Measurements from ENCODE around the gene NACC2.
A peak's percentile ranks its signal among the peaks of the same experiment; 100 is the strongest.
"Not testable (repeated sequence)": the region's sequence is repeated elsewhere in the genome, so short reads cannot be mapped to it uniquely, and the experiment has no call there.

Gene NACC2

GRCh38 chr9:136062657-136063439 is 32.2 kb downstream of the NACC2 start:
- H3K9ac ChIP-seq (ENCODE audit: low read depth in 1 of 2, low read length in 2 of 2): no peak overlapping the region
- H3K27me3 ChIP-seq (ENCODE audit: control insufficient read depth in 2 of 2, insufficient read depth in 2 of 2, low read length in 2 of 2): no peaks in the 10 kb centered on the region
- H3K4me1 ChIP-seq (ENCODE audit: control insufficient read depth in 2 of 2, insufficient read depth in 2 of 2, low read length in 2 of 2): peaks cover 3 to 7% of the 10 kb centered on the region in 2 donors
- H3K36me3 ChIP-seq (ENCODE audit: control insufficient read depth in 2 of 2, insufficient read depth in 2 of 2, low read length in 2 of 2): no peaks in the 10 kb centered on the region
- H3K4me3 ChIP-seq (ENCODE audit: low read length in 2 of 2): no peak overlapping the region
- H3K9me3 ChIP-seq (ENCODE audit: control insufficient read depth in 2 of 2, low read length in 2 of 2): no peaks in the 10 kb centered on the region
- H3K27ac ChIP-seq (ENCODE audit: low read depth in 2 of 2, low read length in 2 of 2): no peak overlapping the region

- not testable (repeated sequence) for H3K36me3 ChIP-seq (ENCODE audit: control insufficient read depth in 2 of 2, insufficient read depth in 2 of 2, low read length in 2 of 2); H3K4me3 ChIP-seq (ENCODE audit: low read length in 2 of 2); H3K27ac ChIP-seq (ENCODE audit: low read depth in 2 of 2, low read length in 2 of 2); H3K9ac ChIP-seq (ENCODE audit: low read depth in 1 of 2, low read length in 2 of 2); H3K27me3 ChIP-seq (ENCODE audit: control insufficient read depth in 2 of 2, insufficient read depth in 2 of 2, low read length in 2 of 2); H3K4me1 ChIP-seq (ENCODE audit: control insufficient read depth in 2 of 2, insufficient read depth in 2 of 2, low read length in 2 of 2); H3K9me3 ChIP-seq (ENCODE audit: control insufficient read depth in 2 of 2, low read length in 2 of 2)
Observed at GRCh38 chr9:136061916-136062315, 33.2 kb downstream of the NACC2 start.

DNA sequence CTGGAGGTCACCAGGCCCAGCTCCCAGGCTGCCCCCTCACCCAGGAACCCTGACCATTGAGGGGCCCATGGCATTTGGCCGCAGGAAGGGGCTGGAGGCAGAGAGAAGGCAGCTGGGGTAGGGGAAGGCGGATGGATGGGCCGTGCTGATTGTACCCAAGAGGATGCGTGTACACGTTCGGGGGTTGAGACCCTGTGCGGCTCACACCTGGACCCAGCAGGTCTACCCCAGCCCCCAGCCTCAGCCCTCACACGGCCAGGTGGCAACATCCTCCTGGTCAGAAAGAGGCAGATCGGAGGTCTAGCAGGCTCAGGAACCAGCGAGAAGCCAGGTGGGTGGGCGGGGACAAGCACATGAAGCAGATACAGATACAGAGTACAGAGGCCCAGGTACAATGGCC is 33.7 kb downstream of the NACC2 start:
- Histone ChIP-seq H3K9ac (ENCODE audit: low read depth in 1 of 2, low read length in 2 of 2) (no peak overlapping the region), H3K27me3 (ENCODE audit: control insufficient read depth in 2 of 2, insufficient read depth in 2 of 2, low read length in 2 of 2) (no peaks in the 10 kb centered on the region), H3K9me3 (ENCODE audit: control insufficient read depth in 2 of 2, low read length in 2 of 2) (no peaks in the 10 kb centered on the region), H3K36me3 (ENCODE audit: control insufficient read depth in 2 of 2, insufficient read depth in 2 of 2, low read length in 2 of 2) (no peaks in the 10 kb centered on the region), H3K4me3 (ENCODE audit: low read length in 2 of 2) (no peak overlapping the region), H3K27ac (ENCODE audit: low read depth in 2 of 2, low read length in 2 of 2) (no peak overlapping the region), H3K4me1 (ENCODE audit: control insufficient read depth in 2 of 2, insufficient read depth in 2 of 2, low read length in 2 of 2) (peaks cover 3 to 7% of the 10 kb centered on the region in 2 donors)

DNA sequence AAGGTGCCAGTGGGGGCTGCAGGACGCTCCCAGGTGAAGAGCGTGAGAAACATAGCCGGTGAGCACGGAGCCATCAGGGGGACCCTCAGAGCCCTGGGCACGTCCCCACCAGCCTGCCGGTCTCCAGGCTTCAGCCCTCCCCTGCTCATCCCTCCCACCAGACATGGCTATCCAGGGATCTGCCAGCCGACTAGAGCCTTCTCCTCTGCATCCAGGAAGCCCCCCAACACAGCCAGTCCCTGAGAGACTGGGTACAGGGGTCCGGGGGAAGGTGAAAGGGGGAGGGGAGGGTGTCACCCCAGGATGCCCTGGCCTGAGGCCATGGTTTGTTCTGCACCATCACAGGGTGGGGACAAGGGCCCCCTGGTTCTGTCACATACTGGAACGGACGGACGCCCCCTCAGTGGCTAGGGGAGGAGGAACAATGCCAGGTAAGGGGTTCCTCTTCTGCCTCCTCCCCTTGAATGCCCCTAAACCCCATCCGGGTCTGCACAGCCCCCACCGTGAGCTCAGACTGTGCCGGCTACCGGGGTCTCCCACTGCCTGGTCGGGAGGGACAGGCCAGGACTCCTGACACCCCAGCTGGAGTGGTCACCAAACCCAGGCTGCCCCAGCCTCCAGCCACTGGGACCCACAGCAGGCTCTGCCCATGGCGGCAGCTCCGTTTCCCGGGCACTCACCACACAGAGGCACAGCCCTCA is 34.3 kb downstream of the NACC2 start:
- no peaks in the 10 kb centered on the region for H3K27me3 ChIP-seq (ENCODE audit: control insufficient read depth in 2 of 2, insufficient read depth in 2 of 2, low read length in 2 of 2)
- H3K4me3 ChIP-seq (ENCODE audit: low read length in 2 of 2): no peak overlapping the region
- no peaks in the 10 kb centered on the region for H3K36me3 ChIP-seq (ENCODE audit: control insufficient read depth in 2 of 2, insufficient read depth in 2 of 2, low read length in 2 of 2)
- peaks cover 3 to 7% of the 10 kb centered on the region in 2 donors for H3K4me1 ChIP-seq (ENCODE audit: control insufficient read depth in 2 of 2, insufficient read depth in 2 of 2, low read length in 2 of 2)
- no peak overlapping the region for H3K9ac ChIP-seq (ENCODE audit: low read depth in 1 of 2, low read length in 2 of 2)
- peak overlapping the region in 1 of 2 donors; percentile 4 for H3K27ac ChIP-seq (ENCODE audit: low read depth in 2 of 2, low read length in 2 of 2)
- H3K9me3 ChIP-seq (ENCODE audit: control insufficient read depth in 2 of 2, low read length in 2 of 2): no peaks in the 10 kb centered on the region

- Histone ChIP-seq H3K36me3 (ENCODE audit: control insufficient read depth in 2 of 2, insufficient read depth in 2 of 2, low read length in 2 of 2) (no peaks in the 10 kb centered on the region), H3K9ac (ENCODE audit: low read depth in 1 of 2, low read length in 2 of 2) (no peak overlapping the region), H3K4me3 (ENCODE audit: low read length in 2 of 2) (no peak overlapping the region), H3K4me1 (ENCODE audit: control insufficient read depth in 2 of 2, insufficient read depth in 2 of 2, low read length in 2 of 2) (peaks cover 3 to 7% of the 10 kb centered on the region in 2 donors), H3K27ac (ENCODE audit: low read depth in 2 of 2, low read length in 2 of 2) (peak overlapping the region in 1 of 2 donors; percentile 4), H3K27me3 (ENCODE audit: control insufficient read depth in 2 of 2, insufficient read depth in 2 of 2, low read length in 2 of 2) (no peaks in the 10 kb centered on the region), H3K9me3 (ENCODE audit: control insufficient read depth in 2 of 2, low read length in 2 of 2) (no peaks in the 10 kb centered on the region)
Observed at GRCh38 chr9:136059851-136060670, 35.0 kb downstream of the NACC2 start.

- peaks cover 3 to 7% of the 10 kb centered on the region in 2 donors for H3K4me1 ChIP-seq (ENCODE audit: control insufficient read depth in 2 of 2, insufficient read depth in 2 of 2, low read length in 2 of 2)
- H3K4me3 ChIP-seq (ENCODE audit: low read length in 2 of 2): no peak overlapping the region
- no peaks in the 10 kb centered on the region for H3K36me3 ChIP-seq (ENCODE audit: control insufficient read depth in 2 of 2, insufficient read depth in 2 of 2, low read length in 2 of 2)
- H3K27me3 ChIP-seq (ENCODE audit: control insufficient read depth in 2 of 2, insufficient read depth in 2 of 2, low read length in 2 of 2): no peaks in the 10 kb centered on the region
- no peak overlapping the region for H3K9ac ChIP-seq (ENCODE audit: low read depth in 1 of 2, low read length in 2 of 2)
- no peaks in the 10 kb centered on the region for H3K9me3 ChIP-seq (ENCODE audit: control insufficient read depth in 2 of 2, low read length in 2 of 2)
- no peak overlapping the region for H3K27ac ChIP-seq (ENCODE audit: low read depth in 2 of 2, low read length in 2 of 2)
Observed at GRCh38 chr9:136059321-136059791, 35.7 kb downstream of the NACC2 start.

GRCh38 chr9:136058801-136059302 is 36.2 kb downstream of the NACC2 start:
- H3K4me1 ChIP-seq (ENCODE audit: control insufficient read depth in 2 of 2, insufficient read depth in 2 of 2, low read length in 2 of 2): peaks cover 3 to 7% of the 10 kb centered on the region in 2 donors
- H3K9me3 ChIP-seq (ENCODE audit: control insufficient read depth in 2 of 2, low read length in 2 of 2): no peaks in the 10 kb centered on the region
- no peaks in the 10 kb centered on the region for H3K27me3 ChIP-seq (ENCODE audit: control insufficient read depth in 2 of 2, insufficient read depth in 2 of 2, low read length in 2 of 2)
- H3K4me3 ChIP-seq (ENCODE audit: low read length in 2 of 2): no peak overlapping the region
- H3K9ac ChIP-seq (ENCODE audit: low read depth in 1 of 2, low read length in 2 of 2): no peak overlapping the region
- no peaks in the 10 kb centered on the region for H3K36me3 ChIP-seq (ENCODE audit: control insufficient read depth in 2 of 2, insufficient read depth in 2 of 2, low read length in 2 of 2)
- H3K27ac ChIP-seq (ENCODE audit: low read depth in 2 of 2, low read length in 2 of 2): no peak overlapping the region

- Histone ChIP-seq H3K36me3 (ENCODE audit: control insufficient read depth in 2 of 2, insufficient read depth in 2 of 2, low read length in 2 of 2) (no peaks in the 10 kb centered on the region), H3K27me3 (ENCODE audit: control insufficient read depth in 2 of 2, insufficient read depth in 2 of 2, low read length in 2 of 2) (no peaks in the 10 kb centered on the region), H3K9ac (ENCODE audit: low read depth in 1 of 2, low read length in 2 of 2) (no peak overlapping the region), H3K9me3 (ENCODE audit: control insufficient read depth in 2 of 2, low read length in 2 of 2) (no peaks in the 10 kb centered on the region), H3K4me3 (ENCODE audit: low read length in 2 of 2) (no peak overlapping the region), H3K27ac (ENCODE audit: low read depth in 2 of 2, low read length in 2 of 2) (no peak overlapping the region), H3K4me1 (ENCODE audit: control insufficient read depth in 2 of 2, insufficient read depth in 2 of 2, low read length in 2 of 2) (peaks cover 11 to 14% of the 10 kb centered on the region in 2 donors)
Observed at GRCh38 chr9:136058084-136058483, 37.0 kb downstream of the NACC2 start.

- Histone ChIP-seq H3K9ac (ENCODE audit: low read depth in 1 of 2, low read length in 2 of 2) (no peak overlapping the region), H3K4me3 (ENCODE audit: low read length in 2 of 2) (no peak overlapping the region), H3K36me3 (ENCODE audit: control insufficient read depth in 2 of 2, insufficient read depth in 2 of 2, low read length in 2 of 2) (no peaks in the 10 kb centered on the region), H3K9me3 (ENCODE audit: control insufficient read depth in 2 of 2, low read length in 2 of 2) (no peaks in the 10 kb centered on the region), H3K27me3 (ENCODE audit: control insufficient read depth in 2 of 2, insufficient read depth in 2 of 2, low read length in 2 of 2) (no peaks in the 10 kb centered on the region), H3K4me1 (ENCODE audit: control insufficient read depth in 2 of 2, insufficient read depth in 2 of 2, low read length in 2 of 2) (peaks cover 17 to 21% of the 10 kb centered on the region in 2 donors), H3K27ac (ENCODE audit: low read depth in 2 of 2, low read length in 2 of 2) (no peak overlapping the region)
Observed at GRCh38 chr9:136057236-136058081, 37.6 kb downstream of the NACC2 start.
